Hepatocyte (in vitro differentiated cells): Measurements from ENCODE around the gene ZNF562.

ENCODE experiments used
- CTCF ChIP-seq: fragments of 200-600 bp; sonication (generic); IDR thresholded peaks from 2 replicates; pipeline ENCODE4 v1.5.1; 2016; ENCODE audit warnings: antibody characterized with exemption, mild to moderate bottlenecking; ENCODE audit not compliant: poor library complexity
- EZH2phosphoT487 ChIP-seq: fragments of 200-600 bp; sonication (generic); IDR thresholded peaks from one replicate; pipeline ENCODE4 v1.6.1; 2018; ENCODE audit warnings: antibody characterized with exemption, mild to moderate bottlenecking, low read depth, moderate library complexity; ENCODE audit not compliant: unreplicated experiment, severe bottlenecking

GRCh38 chr19:9610484-9611113 lies 64.3 kb downstream of the ZNF562 start:
- TF ChIP-seq CTCF = no peak
- TF ChIP-seq EZH2phosphoT487 = no peak
